Ishikawa (cell line): ENCODE measurements around the gene FERMT3.
A peak's percentile ranks its signal among the peaks of the same experiment; 100 is the strongest.

ENCODE experiments used
- CEBPB ChIP-seq: IDR thresholded peaks from 2 replicates; pipeline ENCODE4 v1.6.1; 2012
- CREB1 ChIP-seq: IDR thresholded peaks from 2 replicates; pipeline ENCODE4 v1.6.1; 2012; ENCODE audit warnings: low read depth
- EGR1 ChIP-seq: IDR thresholded peaks from 2 replicates; pipeline ENCODE4 v1.6.1; 2012
- EP300 ChIP-seq: IDR thresholded peaks from 2 replicates; pipeline ENCODE4 v1.6.1; 2012; ENCODE audit warnings: borderline replicate concordance
- FOXM1 ChIP-seq: IDR thresholded peaks from 2 replicates; pipeline ENCODE4 v1.6.1; 2012; ENCODE audit warnings: low read depth, borderline replicate concordance
- NFIC ChIP-seq: IDR thresholded peaks from 2 replicates; pipeline ENCODE4 v1.6.1; 2012
- RAD21 ChIP-seq: IDR thresholded peaks from 2 replicates; pipeline ENCODE4 v1.6.1; 2012; ENCODE audit warnings: low read depth
- TAF1 ChIP-seq: IDR thresholded peaks from 2 replicates; pipeline ENCODE4 v1.6.1; 2012; ENCODE audit warnings: low read depth, mild to moderate bottlenecking
- TCF12 ChIP-seq: IDR thresholded peaks from 2 replicates; pipeline ENCODE4 v1.6.1; 2012; ENCODE audit warnings: low read depth
- TEAD4 ChIP-seq: IDR thresholded peaks from 2 replicates; pipeline ENCODE4 v1.6.1; 2012
- YY1 ChIP-seq: IDR thresholded peaks from 2 replicates; pipeline ENCODE4 v1.6.1; 2012; ENCODE audit warnings: low read depth
- ZBTB7A ChIP-seq: IDR thresholded peaks from 2 replicates; pipeline ENCODE4 v1.6.1; 2012; ENCODE audit warnings: low read depth
- TF ChIP-seq, protein P1 (sequence below): IDR thresholded peaks from 2 replicates; pipeline ENCODE4 v1.6.1; 2012
- TF ChIP-seq, protein P2 (sequence below): IDR thresholded peaks from 2 replicates; pipeline ENCODE4 v1.6.1; 2012; ENCODE audit warnings: low read depth, mild to moderate bottlenecking
- TF ChIP-seq, protein P3 (sequence below): IDR thresholded peaks from 2 replicates; pipeline ENCODE4 v1.6.1; 2012

Gene FERMT3

DNA sequence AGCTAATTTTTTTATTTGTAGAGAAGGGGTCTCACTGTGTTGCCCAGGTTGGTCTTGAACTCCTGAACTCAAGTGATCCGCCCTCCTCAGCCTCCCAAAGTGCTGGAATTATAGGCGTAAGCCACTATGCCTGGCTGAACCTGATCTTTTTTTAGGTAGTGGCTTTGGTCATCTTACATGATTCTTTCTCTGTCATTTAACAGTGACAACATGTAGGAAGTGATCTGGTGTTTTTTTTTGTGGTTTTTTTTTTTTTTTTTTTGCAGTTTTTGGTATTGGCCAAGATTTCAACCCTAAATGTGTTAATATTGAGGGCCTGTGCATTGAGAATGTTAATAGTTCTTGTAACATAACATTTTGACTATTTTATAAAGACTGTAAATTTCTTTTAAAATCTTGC is 8.0 kb upstream of the FERMT3 start:
- TF ChIP-seq, protein P1, sequence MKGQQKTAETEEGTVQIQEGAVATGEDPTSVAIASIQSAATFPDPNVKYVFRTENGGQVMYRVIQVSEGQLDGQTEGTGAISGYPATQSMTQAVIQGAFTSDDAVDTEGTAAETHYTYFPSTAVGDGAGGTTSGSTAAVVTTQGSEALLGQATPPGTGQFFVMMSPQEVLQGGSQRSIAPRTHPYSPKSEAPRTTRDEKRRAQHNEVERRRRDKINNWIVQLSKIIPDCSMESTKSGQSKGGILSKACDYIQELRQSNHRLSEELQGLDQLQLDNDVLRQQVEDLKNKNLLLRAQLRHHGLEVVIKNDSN = no peak
- TF ChIP-seq YY1 = no peak
- TF ChIP-seq TEAD4 = no peak
- no peak for TF ChIP-seq CREB1
- TF ChIP-seq, protein P2, sequence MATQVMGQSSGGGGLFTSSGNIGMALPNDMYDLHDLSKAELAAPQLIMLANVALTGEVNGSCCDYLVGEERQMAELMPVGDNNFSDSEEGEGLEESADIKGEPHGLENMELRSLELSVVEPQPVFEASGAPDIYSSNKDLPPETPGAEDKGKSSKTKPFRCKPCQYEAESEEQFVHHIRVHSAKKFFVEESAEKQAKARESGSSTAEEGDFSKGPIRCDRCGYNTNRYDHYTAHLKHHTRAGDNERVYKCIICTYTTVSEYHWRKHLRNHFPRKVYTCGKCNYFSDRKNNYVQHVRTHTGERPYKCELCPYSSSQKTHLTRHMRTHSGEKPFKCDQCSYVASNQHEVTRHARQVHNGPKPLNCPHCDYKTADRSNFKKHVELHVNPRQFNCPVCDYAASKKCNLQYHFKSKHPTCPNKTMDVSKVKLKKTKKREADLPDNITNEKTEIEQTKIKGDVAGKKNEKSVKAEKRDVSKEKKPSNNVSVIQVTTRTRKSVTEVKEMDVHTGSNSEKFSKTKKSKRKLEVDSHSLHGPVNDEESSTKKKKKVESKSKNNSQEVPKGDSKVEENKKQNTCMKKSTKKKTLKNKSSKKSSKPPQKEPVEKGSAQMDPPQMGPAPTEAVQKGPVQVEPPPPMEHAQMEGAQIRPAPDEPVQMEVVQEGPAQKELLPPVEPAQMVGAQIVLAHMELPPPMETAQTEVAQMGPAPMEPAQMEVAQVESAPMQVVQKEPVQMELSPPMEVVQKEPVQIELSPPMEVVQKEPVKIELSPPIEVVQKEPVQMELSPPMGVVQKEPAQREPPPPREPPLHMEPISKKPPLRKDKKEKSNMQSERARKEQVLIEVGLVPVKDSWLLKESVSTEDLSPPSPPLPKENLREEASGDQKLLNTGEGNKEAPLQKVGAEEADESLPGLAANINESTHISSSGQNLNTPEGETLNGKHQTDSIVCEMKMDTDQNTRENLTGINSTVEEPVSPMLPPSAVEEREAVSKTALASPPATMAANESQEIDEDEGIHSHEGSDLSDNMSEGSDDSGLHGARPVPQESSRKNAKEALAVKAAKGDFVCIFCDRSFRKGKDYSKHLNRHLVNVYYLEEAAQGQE = no peak
- no peak for TF ChIP-seq EGR1
- no peak for TF ChIP-seq FOXM1
- no peak for TF ChIP-seq TCF12
- no peak for TF ChIP-seq TAF1

DNA sequence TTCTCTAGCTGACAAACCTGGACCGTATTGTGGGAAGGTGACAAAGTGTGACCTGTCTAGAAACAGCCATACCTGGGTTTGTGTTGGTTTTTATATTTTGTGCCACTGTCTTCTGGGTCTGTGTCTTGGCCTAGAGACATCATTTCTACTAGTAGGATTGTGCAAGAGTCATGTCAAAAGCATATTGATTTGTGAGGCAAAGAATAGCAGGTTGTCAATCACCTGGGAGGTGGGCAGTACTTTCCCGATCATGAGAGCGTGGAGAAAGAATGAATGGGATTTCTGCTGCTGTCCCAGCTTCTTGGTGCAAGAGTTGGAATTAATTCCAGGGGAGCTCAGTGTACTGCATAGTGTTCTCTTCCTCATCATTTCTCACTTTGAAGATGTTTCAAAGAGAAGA is 5.0 kb upstream of the FERMT3 start:
- TF ChIP-seq CEBPB (0 out of 2 replicates have a peak, but pooled peaks have one; percentile 3), EP300 (no peak)

DNA sequence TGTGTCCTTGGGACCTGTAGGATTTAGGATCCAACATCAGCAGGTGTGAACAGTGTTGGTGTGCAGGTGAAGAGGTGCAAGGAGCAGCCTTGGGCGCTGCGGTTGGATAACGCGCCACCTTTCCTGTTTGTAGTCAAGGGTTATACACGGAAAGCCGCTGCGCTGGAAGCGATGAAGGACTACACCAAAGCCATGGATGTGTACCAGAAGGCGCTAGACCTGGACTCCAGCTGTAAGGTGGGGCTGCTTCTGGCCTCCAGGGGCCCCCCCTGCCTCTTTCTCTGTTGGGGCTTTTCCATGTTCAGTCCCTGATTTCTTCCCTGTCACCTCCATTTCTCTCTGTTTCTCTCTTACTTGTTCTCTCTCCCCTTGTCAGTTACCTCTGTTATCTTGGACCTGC is 3.5 kb upstream of the FERMT3 start:
- TF ChIP-seq, protein P3, sequence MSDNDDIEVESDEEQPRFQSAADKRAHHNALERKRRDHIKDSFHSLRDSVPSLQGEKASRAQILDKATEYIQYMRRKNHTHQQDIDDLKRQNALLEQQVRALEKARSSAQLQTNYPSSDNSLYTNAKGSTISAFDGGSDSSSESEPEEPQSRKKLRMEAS = no peak

DNA sequence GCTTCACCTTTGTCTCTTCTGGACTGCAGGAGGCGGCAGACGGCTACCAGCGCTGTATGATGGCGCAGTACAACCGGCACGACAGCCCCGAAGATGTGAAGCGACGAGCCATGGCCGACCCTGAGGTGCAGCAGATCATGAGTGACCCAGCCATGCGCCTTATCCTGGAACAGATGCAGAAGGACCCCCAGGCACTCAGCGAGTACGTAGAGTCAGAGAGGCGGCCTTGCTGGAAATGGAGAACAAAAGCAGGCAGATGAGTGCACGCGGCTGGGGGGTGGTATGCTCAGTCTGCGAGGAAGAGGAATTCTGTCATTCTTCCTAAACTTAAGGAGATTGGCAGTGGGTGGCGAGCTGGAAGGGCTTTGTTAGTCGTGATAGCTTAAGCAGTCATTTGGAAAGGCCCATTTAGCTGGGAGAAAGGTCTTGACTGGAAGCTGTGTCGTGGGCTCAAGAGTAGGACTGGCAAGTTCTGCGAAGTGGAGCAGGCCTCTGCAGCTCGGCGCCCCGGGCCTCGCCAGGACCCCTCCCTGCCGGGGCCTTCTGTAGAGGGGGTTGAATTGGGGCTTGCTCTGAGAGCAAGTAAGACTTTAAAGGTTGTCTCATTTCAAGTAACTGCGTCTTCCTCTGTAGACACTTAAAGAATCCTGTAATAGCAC is 3.0 kb upstream of the FERMT3 start:
- no peak for TF ChIP-seq ZBTB7A
- no peak for TF ChIP-seq CREB1
- no peak for TF ChIP-seq NFIC
- TF ChIP-seq, protein P2 = no peak
- no peak for TF ChIP-seq RAD21

DNA sequence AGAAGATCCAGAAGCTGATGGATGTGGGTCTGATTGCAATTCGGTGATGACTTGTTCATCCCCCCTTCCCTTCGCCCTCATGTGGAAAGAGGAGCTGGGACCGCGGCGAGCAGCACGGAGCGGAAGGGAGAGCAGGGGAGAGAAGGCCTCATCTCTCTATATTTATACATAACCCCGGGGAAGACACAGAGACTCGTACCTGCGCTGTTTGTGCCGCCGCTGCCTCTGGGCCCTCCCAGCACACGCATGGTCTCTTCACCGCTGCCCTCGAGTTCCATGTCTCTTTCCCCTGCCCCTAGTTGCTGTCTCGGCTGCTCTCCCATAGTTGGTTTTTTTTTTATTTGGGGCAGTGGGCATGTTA is 2.5 kb upstream of the FERMT3 start:
- TF ChIP-seq CREB1 = no peak
- TF ChIP-seq EGR1 = no peak
- no peak for TF ChIP-seq ZBTB7A
- no peak for TF ChIP-seq TCF12
- TF ChIP-seq, protein P3 = no peak
- TF ChIP-seq, protein P2 = no peak

DNA sequence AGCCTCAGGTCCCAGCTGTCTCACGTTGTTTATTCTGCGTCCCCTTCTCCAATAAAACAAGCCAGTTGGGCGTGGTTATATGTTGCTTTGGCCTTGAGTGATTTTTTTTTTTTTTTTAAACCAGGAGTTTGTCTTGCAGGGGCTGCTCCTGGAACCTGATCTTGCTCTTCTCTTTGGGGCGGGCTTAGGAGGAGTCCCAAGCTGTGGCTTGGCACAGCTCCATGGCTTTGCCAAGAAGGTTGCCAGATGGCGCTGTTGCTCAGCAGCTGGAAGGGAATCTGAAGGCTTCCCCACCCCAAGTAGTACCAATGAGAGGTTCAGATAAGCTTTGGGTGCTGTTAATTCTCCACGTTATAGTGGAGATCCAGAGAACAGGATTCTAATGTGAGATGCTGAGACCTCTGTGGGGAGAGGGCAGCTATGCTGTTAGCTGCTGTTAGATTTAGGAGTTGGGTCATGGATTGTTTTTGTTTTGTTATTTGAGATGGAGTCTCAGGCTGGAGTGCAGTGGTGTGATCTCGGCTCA is 2.0 kb upstream of the FERMT3 start:
- TF ChIP-seq TEAD4 (0 out of 2 replicates have a peak, but pooled peaks have one; percentile 16), CREB1 (no peak), TCF12 (no peak; the same call in 1 of the 2 replicates), RAD21 (peak; percentile 85), NFIC (peak; percentile 96)
- TF ChIP-seq, protein P1 = no peak
